Neural cell (in vitro differentiated cells): Measurements from ENCODE around the gene GALR1. TPM values are rescaled to one million over a fixed set of nuclear protein-coding genes. Genes with fewer than 3 reads are reported as not detected.

ENCODE experiments used
- H2AFZ ChIP-seq: fragments of 200-600, 300-800 bp; sonication (generic), shearing (Covaris generic); 2 replicates; pipeline ENCODE4 v1.6.0; 2014; ENCODE audit warnings: low read depth, mild to moderate bottlenecking, antibody characterized with exemption, low read length, moderate library complexity
- H3F3A ChIP-seq: fragments of 200-600 bp; shearing (Covaris generic); 2 replicates; pipeline ENCODE4 v1.6.1; 2016; ENCODE audit warnings: mild to moderate bottlenecking, moderate library complexity, mixed read lengths, antibody characterized with exemption, low read length; ENCODE audit not compliant: insufficient read depth, poor library complexity, severe bottlenecking
- H3K27ac ChIP-seq: fragments of 200-600, 300-800 bp; sonication (generic), shearing (Covaris generic); 2 replicates; pipeline ENCODE4 v1.5.1; 2014; ENCODE audit warnings: mild to moderate bottlenecking, low read length, moderate library complexity
- H3K27me3 ChIP-seq: fragments of 300-800, 200-600 bp; sonication (generic), shearing (Covaris generic); 2 replicates; pipeline ENCODE4 v1.6.0; 2014; ENCODE audit warnings: mild to moderate bottlenecking, low read depth, low read length, moderate library complexity; ENCODE audit not compliant: insufficient read depth
- H3K36me3 ChIP-seq: fragments of 300-800, 200-600 bp; sonication (generic), shearing (Covaris generic); 2 replicates; pipeline ENCODE4 v1.5.1; 2014; ENCODE audit warnings: mild to moderate bottlenecking, antibody characterized with exemption, low read length, moderate library complexity; ENCODE audit not compliant: insufficient read depth
- H3K4me2 ChIP-seq: fragments of 300-800, 200-600 bp; sonication (generic), shearing (Covaris generic); 2 replicates; pipeline ENCODE4 v1.6.0; 2014; ENCODE audit warnings: mild to moderate bottlenecking, low read length
- H3K4me3 ChIP-seq: fragments of 300-800, 200-600 bp; sonication (generic), shearing (Covaris generic); 2 replicates; pipeline ENCODE4 v1.5.1; 2014; ENCODE audit warnings: mild to moderate bottlenecking, low read length, moderate library complexity
- H3K79me2 ChIP-seq: fragments of 200-600 bp; shearing (Covaris generic); replicated peaks from 2 replicates; pipeline ENCODE4 v1.6.0; 2014; ENCODE audit warnings: mild to moderate bottlenecking, low read length, moderate library complexity; ENCODE audit not compliant: insufficient read depth
- H3K9ac ChIP-seq: fragments of 300-800, 200-600 bp; sonication (generic), shearing (Covaris generic); 2 replicates; pipeline ENCODE4 v1.6.1; 2016; ENCODE audit warnings: mild to moderate bottlenecking, low read length, mixed read lengths
- H3K9me2 ChIP-seq: fragments of 200-600 bp; shearing (Covaris generic); 2 replicates; pipeline ENCODE4 v1.6.1; 2016; ENCODE audit warnings: mild to moderate bottlenecking, low read length, mixed read lengths; ENCODE audit not compliant: insufficient read depth
- H3K9me3 ChIP-seq: fragments of 200-600, 300-800 bp; sonication (generic), shearing (Covaris generic); 2 replicates; pipeline ENCODE4 v1.6.1; 2016; ENCODE audit warnings: mild to moderate bottlenecking, mixed run types, low read length, moderate library complexity, mixed read lengths
- H4K20me1 ChIP-seq: fragments of 200-600 bp; shearing (Covaris generic); 2 replicates; pipeline ENCODE4 v1.6.1; 2016; ENCODE audit warnings: mild to moderate bottlenecking, mixed run types; ENCODE audit not compliant: insufficient read depth
- EP300 ChIP-seq: fragments of 450-650 bp; conservative IDR thresholded peaks from 2 replicates; pipeline ENCODE4 v1.6.1; 2014; ENCODE audit warnings: antibody characterized with exemption, mild to moderate bottlenecking, moderate library complexity; ENCODE audit not compliant: poor library complexity, severe bottlenecking
- EZH2 ChIP-seq: fragments of 200-600, 300-800 bp; shearing (Covaris generic), sonication (generic); IDR thresholded peaks from 2 replicates; pipeline ENCODE4 v1.6.1; 2014; ENCODE audit warnings: antibody characterized with exemption, low read length, borderline replicate concordance, mild to moderate bottlenecking; ENCODE audit not compliant: insufficient read depth, poor library complexity, severe bottlenecking
- MXI1 ChIP-seq: fragments of 450-650 bp; conservative IDR thresholded peaks from 2 replicates; pipeline ENCODE4 v1.6.1; 2014; ENCODE audit warnings: antibody characterized with exemption, mild to moderate bottlenecking; ENCODE audit not compliant: poor library complexity, severe bottlenecking
- POLR2AphosphoS5 ChIP-seq: IDR thresholded peaks from 2 replicates; pipeline ENCODE4 v1.6.1; 2012
- RAD21 ChIP-seq: fragments of 450-650 bp; conservative IDR thresholded peaks from 2 replicates; pipeline ENCODE4 v1.6.1; 2014; ENCODE audit warnings: antibody characterized with exemption, mild to moderate bottlenecking, moderate library complexity
- SMC3 ChIP-seq: fragments of 450-650 bp; conservative IDR thresholded peaks from 2 replicates; pipeline ENCODE4 v1.6.1; 2014; ENCODE audit warnings: antibody characterized with exemption, mild to moderate bottlenecking, moderate library complexity; ENCODE audit not compliant: poor library complexity
- TAF1 ChIP-seq: IDR thresholded peaks from 2 replicates; pipeline ENCODE4 v1.6.1; 2012; ENCODE audit warnings: low read depth
- polyA plus RNA-seq: library from polyadenylated mRNA; depleted of rRNA; stranded (reverse); fragments of >200 nt; gene quantifications from 2 replicates; pipeline ENCODE4 v1.2.3, GENCODE V29; 2014
- TF ChIP-seq, protein P1 (sequence below): fragments of 450-650 bp; IDR thresholded peaks from 2 replicates; pipeline ENCODE4 v1.5.1; 2014; ENCODE audit warnings: antibody characterized with exemption, mild to moderate bottlenecking, moderate library complexity; ENCODE audit not compliant: poor library complexity, severe bottlenecking
- TF ChIP-seq, protein P2 (sequence below): IDR thresholded peaks from 2 replicates; pipeline ENCODE4 v1.6.1; 2012; ENCODE audit warnings: borderline replicate concordance

The GALR1 gene
- polyA plus RNA-seq, 1 donor from 2014 or later: 0.11 TPM

DNA sequence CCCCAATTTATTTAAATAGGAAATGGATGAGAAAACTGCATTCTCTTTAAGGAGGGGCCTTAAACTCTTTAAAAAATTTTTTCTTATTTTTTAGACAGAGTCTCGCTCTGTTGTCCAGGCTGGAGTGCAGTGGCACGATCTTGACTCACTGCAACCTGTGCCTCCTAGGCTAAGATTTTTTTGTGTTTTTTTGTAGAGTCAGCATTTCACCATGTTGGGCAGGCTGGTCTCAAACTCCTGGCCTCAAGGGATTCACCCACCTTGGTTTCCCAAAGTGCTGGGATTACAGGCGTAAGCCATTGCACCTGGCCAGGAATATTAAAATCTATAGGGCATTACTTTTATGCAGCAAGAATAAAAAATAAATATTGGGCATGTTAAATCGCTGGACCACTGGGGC is 56.0 kb downstream of the GALR1 start:
- no peaks in the 10 kb centered on the region for H3K27me3 ChIP-seq
- no peak overlapping the region for H3K4me3 ChIP-seq
- H3K36me3 ChIP-seq: no peaks in the 10 kb centered on the region
- no peaks in the 10 kb centered on the region for H3K9me3 ChIP-seq
- no peaks in the 10 kb centered on the region for H3F3A ChIP-seq
- H3K9me2 ChIP-seq: no peaks in the 10 kb centered on the region
- H4K20me1 ChIP-seq: no peaks in the 10 kb centered on the region
- H2AFZ ChIP-seq: no peak overlapping the region
- no peak for TF ChIP-seq MXI1
- TF ChIP-seq RAD21: no peak
- H3K79me2 ChIP-seq: no peaks in the 10 kb centered on the region
- H3K27ac ChIP-seq: no peak overlapping the region
- no peak overlapping the region for H3K9ac ChIP-seq
- no peak overlapping the region for H3K4me2 ChIP-seq

DNA sequence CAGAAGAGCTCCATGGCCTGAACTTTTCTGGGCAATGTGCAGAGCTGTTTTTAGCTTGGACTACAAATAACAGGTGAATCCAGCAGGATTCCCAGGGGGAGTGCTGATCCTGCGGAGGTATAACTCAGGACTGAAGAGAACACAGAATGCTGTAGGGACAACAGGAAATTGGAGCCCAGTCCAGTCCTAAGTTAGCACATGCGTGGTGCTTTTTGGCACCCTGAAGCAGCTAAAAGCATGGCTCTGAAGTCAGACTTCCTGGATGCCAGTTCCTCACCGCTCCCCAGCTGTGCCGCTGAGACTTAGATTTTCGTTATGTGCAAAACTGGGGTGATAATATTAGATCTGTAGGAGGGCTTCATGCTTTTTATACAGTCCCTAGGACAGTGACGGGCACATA is 58.6 kb downstream of the GALR1 start:
- H3K79me2 ChIP-seq: no peaks in the 10 kb centered on the region
- H3K4me3 ChIP-seq: no peak overlapping the region
- no peaks in the 10 kb centered on the region for H3K9me3 ChIP-seq
- H2AFZ ChIP-seq: no peak overlapping the region
- no peaks in the 10 kb centered on the region for H3K27me3 ChIP-seq
- H3K36me3 ChIP-seq: no peaks in the 10 kb centered on the region
- H3K27ac ChIP-seq: no peak overlapping the region
- no peak overlapping the region for H3K4me2 ChIP-seq
- no peak for TF ChIP-seq TAF1
- TF ChIP-seq POLR2AphosphoS5: no peak
- TF ChIP-seq, protein P1, sequence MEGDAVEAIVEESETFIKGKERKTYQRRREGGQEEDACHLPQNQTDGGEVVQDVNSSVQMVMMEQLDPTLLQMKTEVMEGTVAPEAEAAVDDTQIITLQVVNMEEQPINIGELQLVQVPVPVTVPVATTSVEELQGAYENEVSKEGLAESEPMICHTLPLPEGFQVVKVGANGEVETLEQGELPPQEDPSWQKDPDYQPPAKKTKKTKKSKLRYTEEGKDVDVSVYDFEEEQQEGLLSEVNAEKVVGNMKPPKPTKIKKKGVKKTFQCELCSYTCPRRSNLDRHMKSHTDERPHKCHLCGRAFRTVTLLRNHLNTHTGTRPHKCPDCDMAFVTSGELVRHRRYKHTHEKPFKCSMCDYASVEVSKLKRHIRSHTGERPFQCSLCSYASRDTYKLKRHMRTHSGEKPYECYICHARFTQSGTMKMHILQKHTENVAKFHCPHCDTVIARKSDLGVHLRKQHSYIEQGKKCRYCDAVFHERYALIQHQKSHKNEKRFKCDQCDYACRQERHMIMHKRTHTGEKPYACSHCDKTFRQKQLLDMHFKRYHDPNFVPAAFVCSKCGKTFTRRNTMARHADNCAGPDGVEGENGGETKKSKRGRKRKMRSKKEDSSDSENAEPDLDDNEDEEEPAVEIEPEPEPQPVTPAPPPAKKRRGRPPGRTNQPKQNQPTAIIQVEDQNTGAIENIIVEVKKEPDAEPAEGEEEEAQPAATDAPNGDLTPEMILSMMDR: no peak
- TF ChIP-seq MXI1: no peak
- TF ChIP-seq RAD21: no peak
- TF ChIP-seq SMC3: no peak
- no peak for TF ChIP-seq EP300
- TF ChIP-seq, protein P2, sequence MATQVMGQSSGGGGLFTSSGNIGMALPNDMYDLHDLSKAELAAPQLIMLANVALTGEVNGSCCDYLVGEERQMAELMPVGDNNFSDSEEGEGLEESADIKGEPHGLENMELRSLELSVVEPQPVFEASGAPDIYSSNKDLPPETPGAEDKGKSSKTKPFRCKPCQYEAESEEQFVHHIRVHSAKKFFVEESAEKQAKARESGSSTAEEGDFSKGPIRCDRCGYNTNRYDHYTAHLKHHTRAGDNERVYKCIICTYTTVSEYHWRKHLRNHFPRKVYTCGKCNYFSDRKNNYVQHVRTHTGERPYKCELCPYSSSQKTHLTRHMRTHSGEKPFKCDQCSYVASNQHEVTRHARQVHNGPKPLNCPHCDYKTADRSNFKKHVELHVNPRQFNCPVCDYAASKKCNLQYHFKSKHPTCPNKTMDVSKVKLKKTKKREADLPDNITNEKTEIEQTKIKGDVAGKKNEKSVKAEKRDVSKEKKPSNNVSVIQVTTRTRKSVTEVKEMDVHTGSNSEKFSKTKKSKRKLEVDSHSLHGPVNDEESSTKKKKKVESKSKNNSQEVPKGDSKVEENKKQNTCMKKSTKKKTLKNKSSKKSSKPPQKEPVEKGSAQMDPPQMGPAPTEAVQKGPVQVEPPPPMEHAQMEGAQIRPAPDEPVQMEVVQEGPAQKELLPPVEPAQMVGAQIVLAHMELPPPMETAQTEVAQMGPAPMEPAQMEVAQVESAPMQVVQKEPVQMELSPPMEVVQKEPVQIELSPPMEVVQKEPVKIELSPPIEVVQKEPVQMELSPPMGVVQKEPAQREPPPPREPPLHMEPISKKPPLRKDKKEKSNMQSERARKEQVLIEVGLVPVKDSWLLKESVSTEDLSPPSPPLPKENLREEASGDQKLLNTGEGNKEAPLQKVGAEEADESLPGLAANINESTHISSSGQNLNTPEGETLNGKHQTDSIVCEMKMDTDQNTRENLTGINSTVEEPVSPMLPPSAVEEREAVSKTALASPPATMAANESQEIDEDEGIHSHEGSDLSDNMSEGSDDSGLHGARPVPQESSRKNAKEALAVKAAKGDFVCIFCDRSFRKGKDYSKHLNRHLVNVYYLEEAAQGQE: no peak
- TF ChIP-seq EZH2: no peak
- no peaks in the 10 kb centered on the region for H4K20me1 ChIP-seq
- H3F3A ChIP-seq: no peaks in the 10 kb centered on the region
- H3K9me2 ChIP-seq: no peaks in the 10 kb centered on the region
- H3K9ac ChIP-seq: no peak overlapping the region

DNA sequence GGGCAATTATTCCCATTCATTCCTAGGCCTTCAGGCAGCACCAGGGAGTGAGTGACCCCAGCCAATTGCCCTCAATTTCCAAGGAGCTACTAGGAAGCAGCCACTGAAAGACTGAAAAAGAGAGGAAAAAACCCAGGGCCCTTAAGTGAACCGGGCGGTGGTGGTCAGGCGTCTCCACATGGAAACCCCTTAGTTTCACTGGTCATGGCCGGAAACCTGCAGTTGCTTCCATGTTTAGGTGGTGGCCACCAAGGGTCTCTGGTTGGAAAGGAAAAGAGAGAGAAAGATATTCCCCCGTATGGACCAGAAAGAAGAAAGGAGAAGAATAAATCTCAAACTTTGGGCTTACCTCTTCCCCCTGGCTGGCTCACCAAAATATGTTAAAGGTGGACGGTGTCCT is 64.9 kb downstream of the GALR1 start:
- Histone ChIP-seq H3K9ac (no peak overlapping the region), H3K27me3 (no peaks in the 10 kb centered on the region), H3K4me3 (no peak overlapping the region), H3K4me2 (no peak overlapping the region), H3F3A (no peaks in the 10 kb centered on the region), H3K79me2 (no peaks in the 10 kb centered on the region), H3K36me3 (no peaks in the 10 kb centered on the region), H3K9me2 (no peaks in the 10 kb centered on the region), H3K9me3 (no peaks in the 10 kb centered on the region), H3K27ac (no peak overlapping the region), H2AFZ (no peak overlapping the region), H4K20me1 (no peaks in the 10 kb centered on the region)
- TF ChIP-seq SMC3: no peak
- TF ChIP-seq TAF1: no peak
- no peak for TF ChIP-seq POLR2AphosphoS5
- TF ChIP-seq EZH2: no peak
- TF ChIP-seq, protein P2: no peak
- TF ChIP-seq MXI1: no peak
- TF ChIP-seq EP300: no peak
- no peak for TF ChIP-seq RAD21
- TF ChIP-seq, protein P1: no peak
